ENCODE results near the gene ANO5. TPM values are rescaled to one million over a fixed set of nuclear protein-coding genes. Genes with fewer than 3 reads are reported as not detected.

ANO5 gene
- total RNA-seq, 1 experiment from 2014 or later = 3.4 TPM

- Mint-ChIP-seq H3K36me3 (ENCODE audit: insufficient read depth in 1 of 3, low read depth in 3 of 3) (no peaks in the 10 kb centered on the region), H3K4me3 (no peak overlapping the region), H3K9me3 (no peaks in the 10 kb centered on the region), H3K4me1 (no peaks in the 10 kb centered on the region), H3K27ac (no peak overlapping the region), H3K27me3 (ENCODE audit: low read depth) (no peaks in the 10 kb centered on the region)
- no peak overlapping the region for H2BK15ac ChIP-seq (ENCODE audit: low read depth, low read length)
- no peak overlapping the region for H2BK5ac ChIP-seq (ENCODE audit: insufficient read length, low read length)
- no peak overlapping the region for H3K4me2 ChIP-seq (ENCODE audit: insufficient read depth, insufficient read length, low read length)
- no peak overlapping the region for H4K91ac ChIP-seq (ENCODE audit: insufficient read length, low read depth, low read length)
- no peak overlapping the region for H3K27ac ChIP-seq (ENCODE audit: insufficient read length, low read depth, low read length)
- H3K9me3 ChIP-seq (ENCODE audit: control insufficient read depth, low read depth, low read length) = no peaks in the 10 kb centered on the region
- no peaks in the 10 kb centered on the region for H4K20me1 ChIP-seq (ENCODE audit: control insufficient read depth, insufficient read depth, insufficient read length)
- no peak overlapping the region for H3K4ac ChIP-seq (ENCODE audit: low read depth, low read length)
- no peak overlapping the region for H2BK120ac ChIP-seq (ENCODE audit: low read depth, low read length, poor library complexity, severe bottlenecking)
- H3K27me3 ChIP-seq (ENCODE audit: insufficient read depth, low read length) = no peaks in the 10 kb centered on the region
- no peak overlapping the region for H3K56ac ChIP-seq (ENCODE audit: insufficient read length, low read depth, low read length)
- H2AK5ac ChIP-seq (ENCODE audit: insufficient read length, low read length) = no peak overlapping the region
- no peak overlapping the region for H4K8ac ChIP-seq (replicated peaks; ENCODE audit: insufficient read length, low read depth, low read length)
- no peak for DNase-seq
- no peak overlapping the region for H2BK12ac ChIP-seq (ENCODE audit: insufficient read length, low read depth, low read length)
- no peaks in the 10 kb centered on the region for H3K23me2 ChIP-seq (ENCODE audit: insufficient read length, low read depth, low read length, poor library complexity, severe bottlenecking)
- H4K5ac ChIP-seq (ENCODE audit: insufficient read length, low read depth, low read length) = no peak overlapping the region
- WGBS (ENCODE audit: extremely low coverage, insufficient read length, low lambda C conversion rate) = no CpG with 5 or more reads among the region's 3 CpGs
- no peaks in the 10 kb centered on the region for H3K79me2 ChIP-seq (ENCODE audit: insufficient read depth, low read length)
- H3K14ac ChIP-seq (ENCODE audit: insufficient read depth, low read length) = no peak overlapping the region
- no peak overlapping the region for H3K9ac ChIP-seq (ENCODE audit: extremely low read depth, insufficient read length, low read length)
- no peak overlapping the region for H3K18ac ChIP-seq (ENCODE audit: insufficient read length, low read depth, low read length)
- no peaks in the 10 kb centered on the region for H3K79me1 ChIP-seq (ENCODE audit: insufficient read depth, low read depth, low read length, poor library complexity, severe bottlenecking)
- TF ChIP-seq, protein P1, sequence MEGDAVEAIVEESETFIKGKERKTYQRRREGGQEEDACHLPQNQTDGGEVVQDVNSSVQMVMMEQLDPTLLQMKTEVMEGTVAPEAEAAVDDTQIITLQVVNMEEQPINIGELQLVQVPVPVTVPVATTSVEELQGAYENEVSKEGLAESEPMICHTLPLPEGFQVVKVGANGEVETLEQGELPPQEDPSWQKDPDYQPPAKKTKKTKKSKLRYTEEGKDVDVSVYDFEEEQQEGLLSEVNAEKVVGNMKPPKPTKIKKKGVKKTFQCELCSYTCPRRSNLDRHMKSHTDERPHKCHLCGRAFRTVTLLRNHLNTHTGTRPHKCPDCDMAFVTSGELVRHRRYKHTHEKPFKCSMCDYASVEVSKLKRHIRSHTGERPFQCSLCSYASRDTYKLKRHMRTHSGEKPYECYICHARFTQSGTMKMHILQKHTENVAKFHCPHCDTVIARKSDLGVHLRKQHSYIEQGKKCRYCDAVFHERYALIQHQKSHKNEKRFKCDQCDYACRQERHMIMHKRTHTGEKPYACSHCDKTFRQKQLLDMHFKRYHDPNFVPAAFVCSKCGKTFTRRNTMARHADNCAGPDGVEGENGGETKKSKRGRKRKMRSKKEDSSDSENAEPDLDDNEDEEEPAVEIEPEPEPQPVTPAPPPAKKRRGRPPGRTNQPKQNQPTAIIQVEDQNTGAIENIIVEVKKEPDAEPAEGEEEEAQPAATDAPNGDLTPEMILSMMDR (conservative IDR thresholded peaks at IDR 0.05) = no peak
- H3K4me1 ChIP-seq (ENCODE audit: insufficient read depth, low read length) = no peaks in the 10 kb centered on the region
- H2AFZ ChIP-seq (ENCODE audit: low read length) = no peak overlapping the region
- no peak overlapping the region for H3K23ac ChIP-seq (ENCODE audit: insufficient read length, low read depth, low read length)
- no peak overlapping the region for H3T11ph ChIP-seq (ENCODE audit: low read length)
- no peak overlapping the region for H2BK20ac ChIP-seq (ENCODE audit: low read depth, low read length, poor library complexity, severe bottlenecking)
Measured at GRCh38 chr11:22221143-22221542, 28.3 kb downstream of the ANO5 start.

All from H9 (cell line).